Fibroblast of the conjunctiva (primary cell): ENCODE results near the gene TGFBR1.
"Not testable (repeated sequence)": the region's sequence is repeated elsewhere in the genome, so short reads cannot be mapped to it uniquely, and the experiment has no call there.

Experiments used
- DNase-seq: peaks from one replicate; pipeline ENCODE4 v3.0.0-alpha.2; 2010; ENCODE audit warnings: low read depth

TGFBR1 gene

GRCh38 chr9:99076030-99076429, 28.9 kb upstream of the TGFBR1 start:
- DNase-seq, result no peak

- DNase-seq, result no peak
These were observed 28.3 kb upstream of the TGFBR1 start for GRCh38 chr9:99076483-99077171.

GRCh38 chr9:99078717-99079116, 26.2 kb upstream of the TGFBR1 start:
- DNase-seq, result no peak

GRCh38 chr9:99079542-99079941, 25.4 kb upstream of the TGFBR1 start:
- no peak for DNase-seq

- DNase-seq, result no peak
These were observed 21.9 kb upstream of the TGFBR1 start for GRCh38 chr9:99083051-99083450.

- no peak for DNase-seq
These were observed 18.7 kb upstream of the TGFBR1 start for GRCh38 chr9:99085949-99086948.

GRCh38 chr9:99087462-99087861, 17.5 kb upstream of the TGFBR1 start:
- no peak for DNase-seq

- DNase-seq, result no peak
These were observed 14.4 kb upstream of the TGFBR1 start for GRCh38 chr9:99090336-99091130.

GRCh38 chr9:99092643-99093491, 12.0 kb upstream of the TGFBR1 start:
- DNase-seq, result no peak

- DNase-seq, result no peak
These were observed 11.5 kb upstream of the TGFBR1 start for GRCh38 chr9:99093492-99093791.

- DNase-seq, result no peak
These were observed 9.3 kb upstream of the TGFBR1 start for GRCh38 chr9:99095565-99095964.

- DNase-seq, result no peak
These were observed 8.5 kb upstream of the TGFBR1 start for GRCh38 chr9:99096409-99096808.

GRCh38 chr9:99099806-99100585, 4.9 kb upstream of the TGFBR1 start:
- not testable (repeated sequence) for DNase-seq

- no peak for DNase-seq
These were observed 3.6 kb upstream of the TGFBR1 start for GRCh38 chr9:99101271-99101670.

GRCh38 chr9:99101812-99102211, 3.1 kb upstream of the TGFBR1 start:
- DNase-seq, result no peak

GRCh38 chr9:99103054-99103895, 1.6 kb upstream of the TGFBR1 start:
- DNase-seq, result no peak

GRCh38 chr9:99103901-99104458, 933 bp upstream of the TGFBR1 start:
- DNase-seq, result no peak

GRCh38 chr9:99105152-99106043, 485 bp downstream of the TGFBR1 start:
- peak; percentile 42 for DNase-seq

- no peak for DNase-seq
These were observed 1.1 kb downstream of the TGFBR1 start for GRCh38 chr9:99106044-99106375.
